ENCODE data around the gene ATG13.
"Not testable (repeated sequence)": the region's sequence is repeated elsewhere in the genome, so short reads cannot be mapped to it uniquely, and the experiment has no call there.

ATG13 gene

GRCh38 chr11:46697723-46698122 is 80.4 kb downstream of the ATG13 start:
- DNase-seq, result peak in 1 of 14 donors; percentile 54

DNA sequence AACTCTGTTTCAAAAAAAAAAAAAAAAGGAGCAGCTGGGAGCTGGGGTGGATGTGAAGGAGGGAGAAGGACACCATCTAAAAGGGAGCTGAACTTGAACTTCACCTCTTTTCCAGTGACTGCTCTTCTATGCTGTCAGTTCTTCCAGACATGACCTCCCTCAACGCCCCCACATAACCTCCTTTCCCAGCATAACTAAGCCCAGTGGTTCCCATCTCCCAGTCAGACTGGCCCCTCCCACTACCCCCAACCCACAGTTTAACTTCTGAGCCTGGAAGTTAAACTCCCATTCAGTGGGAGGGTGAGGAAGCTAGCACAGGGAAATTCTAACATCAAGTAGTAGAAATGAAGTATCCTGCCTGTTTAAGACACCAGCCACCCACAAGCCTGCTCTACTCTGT is 81.2 kb downstream of the ATG13 start:
- no peak for DNase-seq

DNA sequence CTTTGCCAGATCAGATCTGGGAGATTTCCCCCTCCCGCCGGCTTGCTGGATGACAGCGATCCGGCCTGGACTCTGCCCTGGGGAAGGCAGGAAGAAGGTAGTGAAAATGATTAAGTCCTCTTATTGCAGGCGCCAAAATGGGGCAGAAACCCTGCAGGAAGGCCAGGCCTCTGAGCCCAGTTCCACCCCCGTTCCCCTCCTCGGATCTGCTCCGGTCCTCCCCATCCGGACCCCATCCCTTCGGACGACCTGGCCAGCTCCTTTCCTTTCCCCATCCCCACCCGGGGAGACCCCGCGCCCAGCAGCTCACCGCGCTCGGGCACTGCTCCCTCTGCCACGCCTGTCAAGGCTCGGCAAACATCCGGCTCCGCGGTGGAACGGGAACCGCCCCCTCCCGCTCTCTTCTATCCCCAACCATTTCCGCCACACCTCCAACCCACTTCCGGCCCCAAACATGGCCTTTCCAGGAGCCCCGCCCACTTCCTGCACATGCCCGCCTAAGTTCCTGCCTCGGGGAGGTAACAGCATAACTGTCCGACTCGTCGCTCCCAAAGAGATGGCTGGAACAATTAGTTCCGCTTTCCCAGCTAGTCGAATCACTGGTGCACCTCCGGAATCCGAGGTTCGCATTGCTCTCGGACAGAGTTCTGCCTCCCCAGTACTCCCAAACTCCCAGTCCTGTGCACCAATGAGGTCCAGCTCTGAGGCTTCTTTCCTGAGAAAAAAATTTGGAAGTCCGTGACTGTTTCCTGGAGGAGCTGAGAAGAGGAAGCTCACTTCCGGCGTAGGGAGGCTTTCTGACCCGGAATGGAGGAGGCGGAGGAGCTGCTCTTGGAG is 83.1 kb downstream of the ATG13 start, which contains the start of the genes ARHGAP1 and ZNF408:
Gene ARHGAP1 (minus strand): TSS at position 379 of the 837 bp plus-strand sequence. CDS start 4,512 bp downstream, outside the sequence.
Gene ZNF408 (plus strand): TSS at position 791 of the 837 bp plus-strand sequence. CDS start 17 bp downstream, at position 808.
- DNase-seq, result peak; percentile 73 to 99 (median 97)

DNA sequence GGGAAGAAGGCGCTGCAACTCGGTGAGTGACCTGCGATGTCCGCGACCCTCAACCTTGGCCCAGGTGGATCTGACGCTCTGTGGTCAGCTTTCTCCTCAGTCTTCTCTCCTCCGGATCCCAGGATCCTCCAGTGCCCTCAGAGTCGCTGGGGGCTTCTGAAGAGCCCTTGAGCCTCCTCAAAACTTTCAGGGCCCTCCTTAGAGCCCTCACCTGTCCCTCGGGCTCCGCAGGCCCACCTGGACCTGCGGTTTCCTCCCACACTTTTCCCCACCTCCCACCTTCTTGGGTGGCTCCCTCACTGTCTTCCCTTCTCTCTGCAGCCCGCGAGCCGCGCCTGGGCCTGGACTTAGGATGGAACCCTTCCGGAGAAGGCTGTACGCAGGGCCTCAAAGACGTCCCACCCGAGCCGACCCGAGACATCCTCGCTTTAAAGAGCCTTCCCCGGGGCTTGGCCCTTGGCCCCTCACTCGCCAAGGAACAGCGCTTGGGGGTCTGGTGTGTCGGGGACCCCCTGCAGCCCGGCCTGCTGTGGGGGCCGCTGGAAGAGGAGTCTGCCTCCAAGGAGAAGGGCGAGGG is 83.8 kb downstream of the ATG13 start:
- DNase-seq, result no peak

DNA sequence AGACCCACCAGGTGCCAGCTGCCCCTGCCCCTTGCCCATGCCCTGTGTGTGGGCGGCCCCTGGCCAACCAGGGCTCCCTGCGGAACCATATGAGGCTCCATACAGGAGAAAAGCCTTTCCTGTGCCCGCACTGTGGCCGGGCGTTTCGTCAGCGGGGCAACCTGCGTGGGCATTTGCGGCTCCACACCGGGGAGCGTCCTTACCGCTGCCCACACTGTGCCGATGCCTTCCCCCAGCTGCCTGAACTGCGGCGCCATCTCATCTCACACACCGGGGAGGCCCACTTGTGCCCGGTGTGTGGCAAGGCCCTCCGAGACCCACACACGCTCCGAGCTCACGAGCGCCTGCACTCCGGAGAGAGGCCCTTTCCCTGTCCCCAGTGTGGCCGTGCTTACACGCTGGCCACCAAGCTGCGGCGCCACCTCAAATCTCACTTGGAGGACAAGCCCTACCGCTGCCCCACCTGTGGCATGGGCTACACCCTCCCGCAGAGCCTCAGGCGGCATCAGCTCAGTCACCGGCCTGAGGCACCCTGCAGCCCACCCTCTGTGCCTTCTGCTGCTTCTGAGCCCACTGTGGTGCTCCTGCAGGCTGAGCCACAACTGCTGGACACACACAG is 87.8 kb downstream of the ATG13 start:
- DNase-seq, result no peak

DNA sequence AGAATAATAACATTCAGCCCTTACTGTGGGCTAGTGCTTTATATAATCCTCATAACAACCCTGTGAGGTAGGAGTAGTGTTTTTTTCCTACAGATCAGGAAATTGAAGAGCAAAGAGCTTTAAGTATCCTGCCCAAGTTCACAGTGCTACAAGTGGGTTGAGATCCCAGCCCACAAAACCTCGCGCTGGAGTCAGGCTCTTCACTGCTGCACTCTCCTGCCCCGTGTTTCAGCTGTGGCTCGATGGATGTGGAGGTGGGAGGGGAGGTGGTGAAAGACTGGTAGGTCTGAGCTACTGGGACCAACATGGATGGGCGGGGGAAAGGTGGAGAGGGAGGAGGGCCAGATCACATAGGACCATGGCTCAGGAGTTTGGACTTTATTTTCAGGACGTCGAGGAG is 89.5 kb downstream of the ATG13 start:
- no peak for DNase-seq

GRCh38 chr11:46709351-46709750 is 92.0 kb downstream of the ATG13 start:
- not testable (repeated sequence) for DNase-seq

GRCh38 chr11:46710821-46711269 is 93.5 kb downstream of the ATG13 start:
- DNase-seq, result peak in 1 of 14 donors; percentile 64

DNA sequence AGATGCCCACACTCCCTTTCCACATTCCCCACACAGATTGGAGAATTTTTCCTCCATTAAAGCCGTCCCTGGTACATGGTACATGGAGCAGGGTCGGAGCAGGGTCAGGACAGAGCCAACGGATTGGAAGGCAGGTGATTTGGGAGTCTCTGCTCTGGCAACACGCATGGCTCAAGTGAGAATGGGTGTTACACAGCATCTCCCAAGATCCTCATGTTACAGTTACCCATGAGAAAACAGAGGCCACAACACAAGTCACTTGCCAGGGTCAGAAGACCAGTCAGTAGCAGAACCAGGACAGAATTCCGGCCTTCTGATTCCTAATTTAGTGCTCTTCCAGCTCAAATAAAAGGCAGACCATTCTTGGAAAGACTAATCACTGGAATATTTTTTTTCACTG is 94.0 kb downstream of the ATG13 start:
- no peak for DNase-seq

DNA sequence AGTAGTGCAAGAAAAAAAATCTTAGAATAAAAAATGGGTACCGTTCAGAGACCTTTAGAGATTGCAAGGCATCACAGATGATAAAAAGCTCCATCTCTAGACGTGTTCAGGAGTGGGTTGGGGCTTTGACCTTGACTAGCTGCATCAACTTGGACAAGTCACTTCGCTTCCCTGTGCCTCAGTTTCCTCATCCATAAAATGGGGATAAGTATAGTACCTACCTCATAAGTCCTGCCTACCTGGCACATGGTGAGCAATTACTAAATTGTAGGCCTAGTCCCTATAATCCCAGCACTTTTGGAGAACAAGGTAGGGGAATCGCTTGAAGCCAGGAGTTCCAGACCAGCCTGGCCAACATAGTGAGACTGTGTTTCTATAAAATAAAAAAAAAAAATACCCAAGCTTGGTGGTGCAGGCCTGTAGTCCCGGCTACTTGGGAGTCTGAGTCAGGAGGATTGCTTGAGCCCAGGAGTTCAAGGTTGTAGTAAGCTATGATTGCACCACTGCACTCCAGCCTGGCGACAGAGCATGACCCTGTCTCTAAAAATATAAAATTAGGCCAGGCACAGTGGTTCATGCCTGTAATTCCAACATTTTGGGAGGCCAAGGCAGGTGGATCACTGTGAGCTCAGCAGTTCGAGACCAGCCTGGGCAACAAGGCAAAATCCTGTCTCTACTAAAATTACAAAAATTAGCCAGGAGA is 95.7 kb downstream of the ATG13 start:
- DNase-seq, result no peak

- DNase-seq, result not testable (repeated sequence)
These were observed 100.4 kb downstream of the ATG13 start for GRCh38 chr11:46717825-46718154.

DNA sequence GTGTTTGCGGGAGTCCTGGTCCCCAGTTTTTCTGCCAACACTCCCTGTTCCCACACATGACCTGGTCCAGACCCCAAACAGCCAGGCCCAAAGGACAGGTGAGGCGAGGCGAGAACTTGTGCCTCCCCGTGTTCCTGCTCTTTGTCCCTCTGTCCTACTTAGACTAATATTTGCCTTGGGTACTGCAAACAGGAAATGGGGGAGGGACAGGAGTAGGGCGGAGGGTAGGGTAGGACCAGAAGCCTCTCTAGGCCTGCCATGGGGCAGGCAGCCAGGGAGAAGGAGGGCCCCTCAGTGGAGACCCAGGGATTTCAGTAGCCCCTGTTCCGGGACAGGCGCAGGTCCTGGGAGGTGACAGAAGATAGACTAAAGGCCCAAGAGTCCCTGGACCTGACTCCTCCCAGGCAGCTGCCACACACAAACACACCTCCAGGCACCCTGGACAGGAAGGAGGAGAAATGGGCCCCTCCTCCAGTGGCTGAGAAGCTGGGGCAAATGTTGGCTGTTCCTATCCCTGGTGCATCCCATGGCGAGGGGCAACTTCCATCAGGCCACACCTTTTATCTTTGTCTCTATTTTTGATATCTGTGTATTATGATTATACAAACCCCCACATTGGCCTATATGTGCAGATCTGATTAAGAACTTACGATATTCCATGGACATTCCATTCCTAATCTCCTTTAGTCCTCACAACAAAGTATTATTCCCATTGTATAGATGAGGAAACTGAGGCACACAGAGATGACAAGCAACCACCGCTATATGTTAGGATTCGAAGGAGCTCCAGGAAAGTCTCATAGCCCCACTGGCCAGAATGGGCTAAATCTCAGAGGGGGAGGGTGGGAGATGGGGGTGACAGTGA is 101.0 kb downstream of the ATG13 start:
- DNase-seq, result no peak

DNA sequence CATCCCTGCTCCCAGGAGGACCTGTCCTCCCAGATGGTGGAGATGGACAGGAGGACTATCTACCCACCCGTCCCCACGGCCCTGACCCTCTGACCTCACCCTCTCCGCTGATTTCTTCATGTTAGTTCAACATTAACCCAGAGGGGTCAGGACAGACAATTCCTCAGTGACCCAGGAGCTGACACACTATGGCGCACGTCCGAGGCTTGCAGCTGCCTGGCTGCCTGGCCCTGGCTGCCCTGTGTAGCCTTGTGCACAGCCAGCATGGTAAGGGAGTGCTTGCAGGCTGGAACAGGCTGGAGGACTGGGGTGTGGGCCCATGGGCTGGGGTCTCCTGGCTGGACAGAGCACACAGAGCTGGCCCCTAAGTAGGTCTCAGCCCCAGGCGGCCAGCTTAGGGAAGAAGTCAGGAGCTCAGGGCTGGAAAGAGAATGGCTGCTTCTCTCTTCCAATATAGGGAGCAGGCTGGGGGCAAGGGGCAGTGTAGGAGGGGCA is 101.7 kb downstream of the ATG13 start, which contains the start of gene F2:
Gene F2 (plus strand): TSS at position 166 of the 495 bp plus-strand sequence. CDS start 23 bp downstream, at position 189.
- DNase-seq, result no peak

DNA sequence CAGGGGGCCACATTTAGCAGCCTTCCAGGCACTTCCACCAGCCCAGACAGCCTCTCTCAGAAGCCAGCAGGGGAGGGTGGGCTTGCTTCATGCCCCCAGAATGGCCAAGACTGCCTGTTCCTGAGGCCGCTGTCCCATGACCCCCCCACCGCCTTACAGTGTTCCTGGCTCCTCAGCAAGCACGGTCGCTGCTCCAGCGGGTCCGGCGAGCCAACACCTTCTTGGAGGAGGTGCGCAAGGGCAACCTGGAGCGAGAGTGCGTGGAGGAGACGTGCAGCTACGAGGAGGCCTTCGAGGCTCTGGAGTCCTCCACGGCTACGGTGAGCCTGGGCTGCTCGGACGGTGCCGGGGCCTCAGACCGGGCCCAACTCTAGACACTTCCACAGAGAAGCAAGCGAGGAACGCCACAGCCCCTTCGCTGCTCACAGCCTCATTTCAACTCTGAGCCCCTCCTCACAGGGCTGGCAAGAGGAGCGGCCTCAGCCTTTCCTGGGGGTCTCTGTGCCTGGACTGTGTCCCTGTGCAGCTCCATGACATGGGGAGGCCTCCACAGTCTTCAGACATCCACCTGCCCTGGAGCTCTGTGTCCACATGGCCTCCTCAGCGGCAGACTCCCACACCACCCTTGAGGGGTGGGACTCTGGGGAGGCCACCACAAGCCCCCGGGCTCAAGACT is 102.3 kb downstream of the ATG13 start:
- no peak for DNase-seq

GRCh38 chr11:46721286-46721685 is 103.9 kb downstream of the ATG13 start:
- no peak for DNase-seq

- no peak for DNase-seq
These were observed 105.4 kb downstream of the ATG13 start for GRCh38 chr11:46722566-46723358.

DNA sequence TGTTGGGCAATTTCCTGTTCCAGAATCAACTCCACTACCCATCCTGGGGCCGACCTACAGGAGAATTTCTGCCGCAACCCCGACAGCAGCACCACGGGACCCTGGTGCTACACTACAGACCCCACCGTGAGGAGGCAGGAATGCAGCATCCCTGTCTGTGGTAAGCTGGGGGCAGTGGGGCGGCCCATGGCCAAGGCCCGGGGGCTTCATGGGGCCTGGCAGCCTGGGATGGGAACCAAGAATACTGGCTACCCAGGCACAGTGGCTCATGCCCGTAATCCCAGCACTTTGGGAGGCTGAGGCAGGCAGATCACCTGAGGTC is 106.0 kb downstream of the ATG13 start:
- DNase-seq, result no peak

GRCh38 chr11:46724088-46724487 is 106.7 kb downstream of the ATG13 start:
- DNase-seq, result no peak
